GM18526 (cell line): ENCODE results near the gene FOXO3.

Experiments used
- POLR2A ChIP-seq: IDR thresholded peaks from 3 replicates; pipeline ENCODE4 v1.6.1; 2011; ENCODE audit not compliant: insufficient read length; ENCODE audit errors: extremely low read depth

FOXO3 gene

GRCh38 chr6:108622641-108623298, 62.1 kb downstream of the FOXO3 start:
- no peak for TF ChIP-seq POLR2A

GRCh38 chr6:108623995-108624394, 63.3 kb downstream of the FOXO3 start:
- no peak for TF ChIP-seq POLR2A

GRCh38 chr6:108625581-108625980, 64.9 kb downstream of the FOXO3 start:
- TF ChIP-seq POLR2A, result no peak

GRCh38 chr6:108626777-108627176, 66.1 kb downstream of the FOXO3 start:
- no peak for TF ChIP-seq POLR2A

GRCh38 chr6:108627692-108628550, 67.2 kb downstream of the FOXO3 start:
- TF ChIP-seq POLR2A, result no peak

GRCh38 chr6:108630050-108630714, 69.5 kb downstream of the FOXO3 start:
- TF ChIP-seq POLR2A, result no peak

- TF ChIP-seq POLR2A, result no peak
Observed at GRCh38 chr6:108632441-108632840, 71.7 kb downstream of the FOXO3 start.

GRCh38 chr6:108633436-108633835, 72.7 kb downstream of the FOXO3 start:
- TF ChIP-seq POLR2A, result no peak

GRCh38 chr6:108635505-108636226, 74.9 kb downstream of the FOXO3 start:
- no peak for TF ChIP-seq POLR2A

- TF ChIP-seq POLR2A, result no peak
Observed at GRCh38 chr6:108637963-108638362, 77.2 kb downstream of the FOXO3 start.

GRCh38 chr6:108638993-108639392, 78.3 kb downstream of the FOXO3 start:
- no peak for TF ChIP-seq POLR2A

- no peak for TF ChIP-seq POLR2A
Observed at GRCh38 chr6:108640104-108640503, 79.4 kb downstream of the FOXO3 start.

GRCh38 chr6:108643184-108643583, 82.5 kb downstream of the FOXO3 start:
- TF ChIP-seq POLR2A, result no peak

- TF ChIP-seq POLR2A, result no peak
Observed at GRCh38 chr6:108644252-108644651, 83.5 kb downstream of the FOXO3 start.

- TF ChIP-seq POLR2A, result no peak
Observed at GRCh38 chr6:108648191-108648590, 87.5 kb downstream of the FOXO3 start.
